Measurements from ENCODE around the gene NRTN. TPM values are rescaled to one million over a fixed set of nuclear protein-coding genes. Genes with fewer than 3 reads are reported as not detected.

NRTN gene
- polyA plus RNA-seq, 3 donors, result not detected

GRCh38 chr19:5786593-5787408 lies 18.1 kb upstream of the NRTN start:
- H3K4me1 ChIP-seq (ENCODE audit: control insufficient read depth in 1 of 2, insufficient read depth in 2 of 2, low read length in 2 of 2), result peaks cover 6 to 13% of the 10 kb centered on the region in 2 donors
- no peak overlapping the region for H3K4me2 ChIP-seq (replicated peaks; ENCODE audit: extremely low read depth, low read length, poor library complexity, severe bottlenecking)
- peaks cover 0 to 3% (median 1%) of the 10 kb centered on the region in 3 donors for H3K27me3 Mint-ChIP-seq (ENCODE audit: low read depth in 3 of 3)
- no peak overlapping the region for H2AFZ ChIP-seq (ENCODE audit: insufficient read depth, low read depth, low read length, poor library complexity, severe bottlenecking)
- no peak overlapping the region for H3K4me3 ChIP-seq (replicated peaks in 1 of 3; ENCODE audit: low read depth in 2 of 3, low read length in 3 of 3)
- intact Hi-C loops (cut with micrococcal nuclease), result no loop called here
- H3K9ac ChIP-seq (ENCODE audit: insufficient read depth, low read length, poor library complexity, severe bottlenecking), result no peak overlapping the region
- H3K4me1 Mint-ChIP-seq, result peaks cover 6% of the 10 kb centered on the region
- H3K27ac ChIP-seq (ENCODE audit: low read depth in 1 of 2, low read length in 2 of 2), result no peak overlapping the region
- H4K20me1 ChIP-seq (ENCODE audit: insufficient read depth, low read length), result peaks cover 22% of the 10 kb centered on the region
- H3K27ac Mint-ChIP-seq, result peak overlapping the region in 3 of 7 donors; percentile 30 to 46 (median 36)
- WGBS (ENCODE audit: insufficient coverage), result 97% methylated on average over 41 of the region's 44 CpGs
- TF ChIP-seq CTCF (IDR thresholded peaks at IDR 0.05), result no peak
- peaks cover 0 to 4% of the 10 kb centered on the region in 2 donors for H3K9me3 ChIP-seq (replicated peaks in 1 of 2; ENCODE audit: control insufficient read depth in 1 of 2, insufficient read depth in 1 of 2, low read length in 2 of 2)
- no peak for DNase-seq
- H3K4me3 Mint-ChIP-seq, result no peak overlapping the region
- peaks cover 40 to 60% of the 10 kb centered on the region in 2 donors for H3K36me3 Mint-ChIP-seq
- H3K36me3 ChIP-seq (replicated peaks in 1 of 2; ENCODE audit: control insufficient read depth in 1 of 2, insufficient read depth in 2 of 2, low read length in 2 of 2), result peaks cover 58 to 63% of the 10 kb centered on the region in 2 donors
- H3K27me3 ChIP-seq (ENCODE audit: control insufficient read depth in 2 of 2, insufficient read depth in 2 of 2, low read length in 2 of 2), result no peaks in the 10 kb centered on the region
- H3K9me3 Mint-ChIP-seq, result peaks cover 0 to 5% (median 0%) of the 10 kb centered on the region in 7 donors
- H3K79me2 ChIP-seq (ENCODE audit: insufficient read depth, low read length), result peaks cover 8% of the 10 kb centered on the region

GRCh38 chr19:5787409-5788182 lies 17.3 kb upstream of the NRTN start:
- Histone ChIP-seq H2AFZ (ENCODE audit: insufficient read depth, low read depth, low read length, poor library complexity, severe bottlenecking) (no peak overlapping the region), H4K20me1 (ENCODE audit: insufficient read depth, low read length) (peaks cover 22% of the 10 kb centered on the region), H3K79me2 (ENCODE audit: insufficient read depth, low read length) (peaks cover 8% of the 10 kb centered on the region), H3K27ac (ENCODE audit: low read depth in 1 of 2, low read length in 2 of 2) (no peak overlapping the region), H3K9ac (ENCODE audit: insufficient read depth, low read length, poor library complexity, severe bottlenecking) (no peak overlapping the region), H3K4me3 (replicated peaks in 1 of 3; ENCODE audit: low read depth in 2 of 3, low read length in 3 of 3) (no peak overlapping the region), H3K4me1 (ENCODE audit: control insufficient read depth in 1 of 2, insufficient read depth in 2 of 2, low read length in 2 of 2) (peaks cover 6 to 13% of the 10 kb centered on the region in 2 donors), H3K4me2 (replicated peaks; ENCODE audit: extremely low read depth, low read length, poor library complexity, severe bottlenecking) (no peak overlapping the region), H3K27me3 (ENCODE audit: control insufficient read depth in 2 of 2, insufficient read depth in 2 of 2, low read length in 2 of 2) (no peaks in the 10 kb centered on the region), H3K9me3 (replicated peaks in 1 of 2; ENCODE audit: control insufficient read depth in 1 of 2, insufficient read depth in 1 of 2, low read length in 2 of 2) (peaks cover 0 to 7% of the 10 kb centered on the region in 2 donors), H3K36me3 (replicated peaks in 1 of 2; ENCODE audit: control insufficient read depth in 1 of 2, insufficient read depth in 2 of 2, low read length in 2 of 2) (peaks cover 58 to 63% of the 10 kb centered on the region in 2 donors)
- intact Hi-C loops (cut with micrococcal nuclease), result no loop called here
- Mint-ChIP-seq H3K36me3 (peaks cover 40 to 60% of the 10 kb centered on the region in 2 donors), H3K4me1 (peaks cover 6% of the 10 kb centered on the region), H3K27me3 (ENCODE audit: low read depth in 3 of 3) (peaks cover 0 to 3% (median 1%) of the 10 kb centered on the region in 3 donors), H3K9me3 (peaks cover 0 to 7% (median 0%) of the 10 kb centered on the region in 7 donors), H3K27ac (peak overlapping the region in 1 of 7 donors; percentile 15), H3K4me3 (no peak overlapping the region)
- DNase-seq, result no peak
- 97% methylated on average over 28 of the region's 39 CpGs for WGBS (ENCODE audit: insufficient coverage)
- no peak for TF ChIP-seq CTCF (IDR thresholded peaks at IDR 0.05)
